NCI-H1417 (cell line): ENCODE data around the gene POU6F2.

Source experiments
- DNase-seq, 3 experiments: peaks; one replicate each; lab custom pipeline; 2025; lab: John Stamatoyannopoulos, UW

Gene POU6F2

GRCh38 chr7:39509912-39510311 lies 532.2 kb downstream of the POU6F2 start:
- no peak for DNase-seq

- DNase-seq: no peak
These were observed 533.2 kb downstream of the POU6F2 start for GRCh38 chr7:39510864-39511354.

GRCh38 chr7:39515534-39516228 lies 538.0 kb downstream of the POU6F2 start:
- no peak for DNase-seq

GRCh38 chr7:39516498-39516897 lies 538.8 kb downstream of the POU6F2 start:
- DNase-seq: peak in 1 of 3 experiments; percentile 34

GRCh38 chr7:39517240-39517639 lies 539.5 kb downstream of the POU6F2 start:
- no peak for DNase-seq
